LoVo (cell line): Measurements from ENCODE around the gene FAM120A.
A peak's percentile ranks its signal among the peaks of the same experiment; 100 is the strongest.

Experiments used
- DNase-seq: peaks from one replicate; pipeline ENCODE4 v3.0.0-alpha.2; 2016; ENCODE audit warnings: low spot score

The FAM120A gene

DNA sequence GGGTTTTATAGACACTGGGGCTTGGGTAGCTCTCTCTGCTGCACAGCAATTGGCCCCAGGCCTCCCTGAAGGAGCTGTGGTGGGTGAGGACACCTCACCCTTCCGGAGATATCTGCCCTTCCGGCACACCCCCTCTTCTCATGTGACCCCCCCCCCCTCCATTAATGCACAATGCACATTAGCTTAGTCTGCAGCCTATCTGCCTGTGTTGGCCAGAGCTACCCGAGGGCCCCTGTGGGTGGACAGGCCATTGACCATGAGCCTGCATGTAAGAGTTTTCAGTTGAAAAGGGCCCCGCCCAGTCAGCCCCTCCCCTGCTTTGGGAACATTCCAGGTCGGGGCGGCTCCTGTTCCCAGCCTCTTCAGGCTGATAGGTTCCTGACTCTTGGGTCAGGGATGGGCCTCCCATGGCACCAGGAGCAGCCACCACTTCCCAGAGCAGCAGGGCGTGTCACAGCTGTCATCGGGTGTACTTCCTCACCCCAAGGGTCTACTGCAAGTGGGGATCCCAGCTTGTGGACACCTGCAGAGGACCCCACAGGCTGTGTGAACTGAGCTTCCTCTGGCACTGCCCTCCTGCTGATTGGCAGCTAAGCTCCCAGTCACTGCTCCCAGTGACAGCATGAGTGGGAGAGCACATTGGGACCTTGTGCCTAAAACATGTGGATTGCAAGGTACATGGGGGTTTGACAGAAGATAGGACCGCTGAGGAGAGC, 142.7 kb downstream of the FAM120A start:
- peak; percentile 56 for DNase-seq

DNA sequence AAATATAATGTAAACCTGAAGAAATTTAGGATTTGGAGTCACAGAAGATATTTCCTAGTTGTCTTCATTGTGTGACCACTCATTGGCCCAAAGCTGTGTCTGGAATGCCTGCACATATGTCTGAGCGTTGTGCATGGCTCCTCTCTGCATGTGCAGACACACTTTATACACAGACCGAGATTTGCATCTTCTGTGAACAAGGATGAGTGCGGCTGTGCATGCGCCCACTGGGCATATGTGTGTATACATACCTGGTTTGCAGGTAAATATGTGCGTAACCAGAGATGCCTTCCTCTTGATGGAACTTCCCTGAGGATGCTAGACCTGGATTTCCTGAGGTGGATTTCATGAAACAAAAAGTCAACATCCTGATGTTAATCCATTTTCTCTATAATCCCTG, 144.0 kb downstream of the FAM120A start:
- DNase-seq = no peak

DNA sequence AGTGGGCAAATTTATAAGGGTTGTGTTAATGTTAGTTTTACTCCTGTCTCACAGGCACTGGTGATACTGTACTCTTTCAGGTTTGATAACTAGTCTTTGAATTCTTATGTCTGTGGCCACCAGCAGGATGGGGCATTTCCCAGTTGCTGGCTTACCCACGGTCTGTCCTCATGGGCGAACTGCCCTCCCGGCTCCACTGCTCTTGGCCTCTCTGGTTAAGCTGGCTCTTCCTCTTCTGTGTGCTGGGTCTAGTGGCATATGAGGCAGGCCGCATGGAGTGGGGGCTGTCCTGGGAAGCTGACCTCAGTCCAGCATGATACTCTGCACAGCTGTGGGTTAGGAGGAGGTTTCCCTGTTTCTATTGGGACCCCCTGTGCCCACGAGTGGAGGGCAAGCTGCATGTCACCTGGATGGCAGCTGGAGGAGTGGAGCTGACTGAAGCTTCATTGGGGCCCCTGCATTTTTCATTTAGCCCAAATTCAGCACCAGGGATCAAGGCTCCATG, 144.4 kb downstream of the FAM120A start:
- no peak for DNase-seq

DNA sequence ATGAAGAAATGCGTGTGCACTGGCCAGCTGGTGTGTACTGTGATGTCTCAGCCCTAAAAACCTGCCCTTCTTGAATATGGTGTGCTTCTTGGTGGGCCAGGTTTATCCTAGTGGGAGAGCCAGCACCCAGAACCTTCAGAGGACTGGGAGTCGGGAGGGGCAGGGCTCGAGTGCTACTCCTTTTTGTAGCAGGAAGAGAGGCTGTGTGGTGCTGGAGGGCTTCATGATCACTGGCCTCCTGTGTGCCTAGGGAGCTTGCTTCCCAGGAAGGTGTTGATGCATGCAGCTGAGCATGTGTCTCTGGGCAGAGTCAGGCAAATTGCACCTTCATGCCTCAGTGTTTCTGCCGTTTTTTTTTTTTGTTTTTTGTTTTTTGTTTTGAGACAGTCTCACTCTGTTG, 144.9 kb downstream of the FAM120A start:
- no peak for DNase-seq

DNA sequence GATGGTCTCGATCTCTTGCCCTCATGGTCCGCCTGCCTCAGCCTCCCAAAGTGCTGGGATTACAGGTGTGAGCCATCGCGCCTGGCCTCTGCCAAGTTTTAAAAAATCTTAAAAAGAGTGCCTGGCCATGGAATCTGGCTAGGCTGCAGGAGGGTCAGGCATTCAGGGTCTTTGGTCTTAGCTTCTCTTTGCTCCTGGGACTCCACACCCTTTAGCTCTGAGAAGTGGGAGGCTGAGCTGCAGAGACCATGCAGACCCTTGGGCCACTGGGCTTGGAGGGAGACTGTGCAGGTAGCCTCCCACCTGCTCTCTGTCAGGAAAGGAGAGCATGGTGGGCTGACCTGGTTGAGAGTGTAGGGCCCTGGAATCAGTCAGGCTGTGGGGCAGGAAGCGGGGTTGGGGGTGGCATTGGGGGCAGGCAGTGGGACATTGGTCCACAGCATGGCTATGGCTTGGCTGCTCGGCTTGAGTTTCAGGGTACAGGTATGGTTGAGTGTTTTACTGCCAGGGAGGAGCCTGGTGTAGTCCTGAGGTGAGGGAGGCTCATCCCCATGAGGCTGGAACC, 145.7 kb downstream of the FAM120A start:
- no peak for DNase-seq

- no peak for DNase-seq
Observed at GRCh38 chr9:93597871-93598646, 146.6 kb downstream of the FAM120A start.

DNA sequence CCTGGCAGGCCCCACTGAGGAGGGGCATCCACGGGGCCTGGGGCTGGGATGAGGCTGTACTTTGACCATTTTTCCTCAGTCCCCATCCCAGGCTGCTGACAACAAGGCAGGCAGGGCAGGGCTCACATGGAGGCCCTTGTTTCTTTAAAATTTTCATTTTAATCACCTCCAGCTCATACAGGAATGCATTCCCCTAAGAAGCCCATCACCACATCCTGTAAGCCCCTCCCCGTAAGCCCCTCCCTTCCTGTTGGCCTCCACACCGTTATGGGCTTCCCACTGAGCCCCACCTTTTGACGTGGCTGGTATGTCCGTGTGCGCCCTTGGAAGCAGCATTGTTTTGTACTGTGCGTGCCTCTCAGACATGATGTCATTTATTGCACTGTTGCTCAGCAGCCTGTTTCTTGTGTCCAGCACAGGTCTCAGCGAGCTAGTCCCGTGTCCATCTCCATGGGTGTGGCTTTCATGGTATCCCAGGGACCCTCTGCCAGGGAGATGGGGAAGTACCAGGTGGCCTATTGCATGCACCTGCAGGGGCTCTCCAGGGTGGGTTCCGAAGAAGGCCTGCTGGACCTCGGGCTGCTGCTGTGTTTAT, 147.3 kb downstream of the FAM120A start:
- DNase-seq = no peak

- DNase-seq = no peak
Observed at GRCh38 chr9:93599571-93600403, 148.3 kb downstream of the FAM120A start.

GRCh38 chr9:93600504-93600903, 149.0 kb downstream of the FAM120A start:
- DNase-seq = no peak

DNA sequence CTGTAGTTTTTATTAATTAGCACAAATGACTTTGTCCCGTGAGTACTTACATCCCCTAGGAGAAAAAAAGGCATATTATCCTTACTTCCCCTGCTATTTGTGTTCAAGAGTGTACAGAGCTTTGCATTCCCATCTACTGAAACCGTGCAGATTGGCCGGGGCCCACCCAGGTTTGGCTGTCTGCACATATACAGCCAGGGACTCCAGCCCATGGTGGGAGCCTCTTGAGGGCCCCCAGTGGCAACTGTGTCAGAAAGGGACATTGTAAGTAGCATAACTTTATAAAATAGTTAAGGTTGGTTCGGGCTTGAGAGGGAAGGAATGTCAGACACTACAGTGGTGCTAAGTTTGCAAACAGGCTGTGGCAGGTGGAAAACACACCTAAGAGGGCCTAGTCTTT, 149.6 kb downstream of the FAM120A start:
- no peak for DNase-seq

GRCh38 chr9:93601666-93602065, 150.2 kb downstream of the FAM120A start:
- DNase-seq = no peak

DNA sequence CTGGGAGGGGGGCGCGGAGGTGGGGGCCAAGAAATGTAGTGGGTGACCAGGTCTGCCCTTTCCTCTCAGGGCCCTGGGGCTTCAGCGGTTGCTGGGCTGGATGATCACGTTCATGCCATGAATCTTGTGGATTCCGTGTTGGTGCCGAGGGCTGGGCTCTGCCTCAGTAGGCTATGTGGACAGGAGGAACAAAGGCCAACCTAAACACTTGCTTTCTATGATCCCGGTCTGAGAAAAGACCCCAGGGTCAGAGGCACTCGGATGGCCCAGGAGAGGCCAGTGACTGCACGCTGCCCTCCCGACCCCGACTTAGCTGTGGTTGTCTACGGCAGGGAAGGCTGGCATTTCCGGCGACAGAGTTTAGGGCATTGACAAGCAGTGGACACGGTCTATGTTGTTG, 151.5 kb downstream of the FAM120A start:
- DNase-seq = no peak

GRCh38 chr9:93603906-93604326, 152.4 kb downstream of the FAM120A start:
- no peak for DNase-seq

DNA sequence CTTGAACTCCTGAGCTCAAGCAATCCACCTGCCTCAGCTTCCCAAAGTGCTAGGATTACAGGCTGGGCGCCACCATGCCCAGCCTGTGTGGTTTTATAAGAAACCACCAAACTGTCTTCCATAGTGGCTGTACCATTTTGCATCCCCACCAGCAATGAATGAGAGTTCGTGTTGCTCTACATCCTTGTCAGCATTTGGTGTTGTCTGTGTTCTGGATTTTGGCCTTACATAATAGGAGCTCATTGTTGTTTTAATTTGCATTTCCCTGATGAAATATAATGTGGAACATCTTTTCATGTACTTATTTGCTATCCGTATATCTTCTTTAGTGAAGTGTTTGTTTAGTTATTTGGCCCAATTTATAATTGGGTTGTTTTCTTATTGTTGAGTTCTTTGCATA, 154.7 kb downstream of the FAM120A start:
- no peak for DNase-seq

- DNase-seq = no peak
Observed at GRCh38 chr9:93610206-93610605, 158.7 kb downstream of the FAM120A start.

- no peak for DNase-seq
Observed at GRCh38 chr9:93612052-93612795, 160.7 kb downstream of the FAM120A start.

DNA sequence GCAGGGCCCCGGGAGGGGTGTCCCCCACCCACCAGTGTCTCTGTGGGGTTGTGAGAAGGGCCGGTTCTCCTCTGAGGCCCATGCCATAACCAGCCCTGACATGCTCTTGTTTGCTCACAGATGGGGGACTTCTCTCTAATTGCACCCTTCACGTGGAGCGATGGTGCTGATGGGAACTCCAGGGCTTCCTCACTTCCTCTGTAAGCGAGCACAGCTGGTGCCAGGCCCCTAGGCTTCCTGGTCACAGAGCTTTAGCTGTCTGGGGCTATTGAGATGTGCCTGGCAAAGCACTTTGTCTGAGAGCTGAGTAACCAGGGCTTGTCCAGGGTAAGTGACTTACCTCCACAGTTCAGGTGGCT, 161.3 kb downstream of the FAM120A start:
- no peak for DNase-seq

DNA sequence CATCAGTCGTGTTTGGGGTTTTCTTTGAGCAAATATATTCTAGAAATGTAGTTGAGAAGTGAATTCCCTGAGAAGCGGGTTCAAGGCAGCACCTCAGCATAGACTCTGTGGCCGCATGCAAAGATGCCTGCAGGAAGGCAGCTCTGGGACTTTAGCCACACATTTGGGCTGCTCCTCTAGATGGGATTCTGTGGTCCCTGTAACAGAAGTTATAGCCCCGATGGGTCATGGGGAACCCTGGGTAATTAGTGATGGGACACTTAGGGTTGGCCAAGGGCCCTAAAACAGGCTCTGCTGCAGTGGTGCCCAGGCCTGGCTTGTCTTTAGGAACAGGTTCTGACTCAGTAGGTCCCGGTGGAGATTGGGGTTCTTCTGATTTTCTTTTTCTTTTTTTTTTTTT, 161.7 kb downstream of the FAM120A start:
- DNase-seq = no peak

DNA sequence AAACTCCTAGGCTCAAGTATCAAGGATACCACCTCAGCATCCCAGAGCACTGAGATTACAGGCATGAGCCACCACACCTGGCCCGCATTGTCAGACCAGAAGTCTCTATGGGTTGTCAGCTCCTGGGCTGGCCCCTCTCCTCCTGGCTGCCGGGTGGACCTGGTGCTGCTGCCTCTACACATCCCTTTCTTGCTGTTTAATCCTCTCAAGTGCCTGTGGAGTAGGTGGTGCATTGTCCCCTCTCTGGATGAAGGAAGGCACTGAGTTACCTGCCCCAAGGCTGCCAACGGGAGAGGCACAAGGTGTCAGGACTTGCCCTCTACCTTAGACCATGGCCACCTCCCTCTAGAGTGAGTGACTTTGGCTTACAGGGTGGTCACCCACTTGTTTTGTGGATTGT, 162.3 kb downstream of the FAM120A start:
- DNase-seq = no peak

- no peak for DNase-seq
Observed at GRCh38 chr9:93614830-93615468, 163.5 kb downstream of the FAM120A start.
